ENCODE measurements around the gene RTN4IP1. TPM values are rescaled to one million over a fixed set of nuclear protein-coding genes. Genes with fewer than 3 reads are reported as not detected.

Gene RTN4IP1
- polyA plus RNA-seq, 1 of the 3 experiments (the other 2 are of a cell fraction): 4.3 TPM

- Histone ChIP-seq H3K27me3 (ENCODE audit: insufficient read depth) (no peaks in the 10 kb centered on the region), H3K36me3 (replicated peaks in 1 of 2; ENCODE audit: control insufficient read depth in 1 of 2, insufficient read depth in 2 of 2, low read length in 1 of 2) (peaks cover 13 to 34% of the 10 kb centered on the region in 2 experiments), H3K9me2 (no peaks in the 10 kb centered on the region), H3K9me3 (no peaks in the 10 kb centered on the region), H3F3A (replicated peaks; ENCODE audit: insufficient read depth) (peaks cover 23% of the 10 kb centered on the region), H3K4me3 (ENCODE audit: low read depth in 2 of 2, low read length in 1 of 2) (no peak overlapping the region), H3K27ac (ENCODE audit: low read depth in 2 of 2, low read length in 1 of 2) (peak overlapping the region in 1 of 2 experiments; percentile 55; a peak in 2 of 4 replicates), H3K9ac (no peak overlapping the region), H3K4me2 (no peak overlapping the region), H3K79me2 (ENCODE audit: insufficient read depth) (no peaks in the 10 kb centered on the region), H2AFZ (ENCODE audit: low read depth) (peak overlapping the region; percentile 2; the same call in 1 of the 2 replicates), H3K4me1 (ENCODE audit: control insufficient read depth in 1 of 2, insufficient read depth in 2 of 2, low read depth in 1 of 2, low read length in 1 of 2) (peaks cover 0 to 18% of the 10 kb centered on the region in 2 experiments), H4K20me1 (ENCODE audit: insufficient read depth) (no peaks in the 10 kb centered on the region)
- CTCF ChIA-PET: interaction anchor here (2.2 kb wide), 2 partner anchors 17 to 26 kb away, joined by 4 to 7 read pairs; no protein-coding TSS in a partner anchor
- 94% methylated on average over 9 of the region's 9 CpGs for WGBS (ENCODE audit: low lambda C conversion rate)
- POLR2A ChIA-PET: no interaction called here
- DNase-seq: no peak
- TF ChIP-seq SIN3A (IDR thresholded peaks at IDR 0.05; ENCODE audit: borderline replicate concordance, low read depth, low read length) (no peak), TCF12 (IDR thresholded peaks at IDR 0.05) (no peak), RXRA (IDR thresholded peaks at IDR 0.05; ENCODE audit: borderline replicate concordance, low read depth) (no peak), YY1 (IDR thresholded peaks at IDR 0.05; ENCODE audit: low read depth) (no peak), RCOR1 (IDR thresholded peaks at IDR 0.05; ENCODE audit: low read length) (no peak), FOXJ3 (CRISPR knock-in tag; IDR thresholded peaks at IDR 0.05) (no peak), RAD21 (IDR thresholded peaks at IDR 0.05; ENCODE audit: low read length) (no peak), MAX (IDR thresholded peaks at IDR 0.05; ENCODE audit: low read depth) (no peak), JUND (IDR thresholded peaks at IDR 0.05) (no peak), MEF2A (IDR thresholded peaks at IDR 0.05; ENCODE audit: borderline replicate concordance, low read depth) (no peak), FOXM1 (IDR thresholded peaks at IDR 0.05; ENCODE audit: low read depth) (no peak), MXI1 (IDR thresholded peaks at IDR 0.05; ENCODE audit: low read depth, low read length) (no peak), SMC3 (IDR thresholded peaks at IDR 0.05; ENCODE audit: low read depth, low read length) (no peak), EZH2phosphoT487 (IDR thresholded peaks at IDR 0.05; ENCODE audit: borderline replicate concordance, low read depth) (no peak)
- TF ChIP-seq, protein P1, sequence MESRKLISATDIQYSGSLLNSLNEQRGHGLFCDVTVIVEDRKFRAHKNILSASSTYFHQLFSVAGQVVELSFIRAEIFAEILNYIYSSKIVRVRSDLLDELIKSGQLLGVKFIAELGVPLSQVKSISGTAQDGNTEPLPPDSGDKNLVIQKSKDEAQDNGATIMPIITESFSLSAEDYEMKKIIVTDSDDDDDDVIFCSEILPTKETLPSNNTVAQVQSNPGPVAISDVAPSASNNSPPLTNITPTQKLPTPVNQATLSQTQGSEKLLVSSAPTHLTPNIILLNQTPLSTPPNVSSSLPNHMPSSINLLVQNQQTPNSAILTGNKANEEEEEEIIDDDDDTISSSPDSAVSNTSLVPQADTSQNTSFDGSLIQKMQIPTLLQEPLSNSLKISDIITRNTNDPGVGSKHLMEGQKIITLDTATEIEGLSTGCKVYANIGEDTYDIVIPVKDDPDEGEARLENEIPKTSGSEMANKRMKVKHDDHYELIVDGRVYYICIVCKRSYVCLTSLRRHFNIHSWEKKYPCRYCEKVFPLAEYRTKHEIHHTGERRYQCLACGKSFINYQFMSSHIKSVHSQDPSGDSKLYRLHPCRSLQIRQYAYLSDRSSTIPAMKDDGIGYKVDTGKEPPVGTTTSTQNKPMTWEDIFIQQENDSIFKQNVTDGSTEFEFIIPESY (IDR thresholded peaks at IDR 0.05; ENCODE audit: borderline replicate concordance, low read depth): no peak
- TF ChIP-seq, protein P2, sequence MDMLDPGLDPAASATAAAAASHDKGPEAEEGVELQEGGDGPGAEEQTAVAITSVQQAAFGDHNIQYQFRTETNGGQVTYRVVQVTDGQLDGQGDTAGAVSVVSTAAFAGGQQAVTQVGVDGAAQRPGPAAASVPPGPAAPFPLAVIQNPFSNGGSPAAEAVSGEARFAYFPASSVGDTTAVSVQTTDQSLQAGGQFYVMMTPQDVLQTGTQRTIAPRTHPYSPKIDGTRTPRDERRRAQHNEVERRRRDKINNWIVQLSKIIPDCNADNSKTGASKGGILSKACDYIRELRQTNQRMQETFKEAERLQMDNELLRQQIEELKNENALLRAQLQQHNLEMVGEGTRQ (IDR thresholded peaks at IDR 0.05; ENCODE audit: borderline replicate concordance, low read depth, low read length): no peak
Observed at GRCh38 chr6:106539936-106540335, 89.4 kb downstream of the RTN4IP1 start.

DNA sequence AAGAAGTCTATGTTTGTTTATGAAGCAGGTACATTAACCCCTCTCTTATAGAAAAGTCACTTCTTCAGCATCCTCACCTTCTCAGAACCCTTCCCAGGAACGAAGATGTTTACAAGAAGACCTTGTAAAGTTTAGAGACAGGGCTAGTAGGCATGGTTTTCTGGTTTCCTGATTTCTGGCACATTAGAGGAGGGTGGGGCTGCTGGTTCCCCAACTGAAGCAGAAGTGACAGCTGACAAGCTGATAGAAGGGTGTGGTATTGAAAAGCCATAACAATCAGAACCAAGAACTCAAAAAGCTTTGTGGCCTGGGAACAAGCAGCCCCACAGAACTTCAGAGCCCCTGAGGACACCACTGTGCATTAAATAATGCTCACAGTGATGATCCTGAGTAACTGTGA, 91.2 kb downstream of the RTN4IP1 start:
- CTCF ChIA-PET: interaction anchor here (1.0 kb wide), 1 partner anchor 198 kb away, joined by 4 read pairs; no protein-coding TSS in a partner anchor
- Histone ChIP-seq H2AFZ (ENCODE audit: low read depth) (no peak overlapping the region), H3K4me1 (ENCODE audit: control insufficient read depth in 1 of 2, insufficient read depth in 2 of 2, low read depth in 1 of 2, low read length in 1 of 2) (peaks cover 0 to 27% of the 10 kb centered on the region in 2 experiments), H3K9ac (no peak overlapping the region), H3K4me3 (ENCODE audit: low read depth in 2 of 2, low read length in 1 of 2) (no peak overlapping the region), H3K27me3 (ENCODE audit: insufficient read depth) (no peaks in the 10 kb centered on the region), H3K9me2 (no peaks in the 10 kb centered on the region), H3K27ac (ENCODE audit: low read depth in 2 of 2, low read length in 1 of 2) (peak overlapping the region in 1 of 2 experiments; percentile 93; a peak in 2 of 4 replicates), H3F3A (replicated peaks; ENCODE audit: insufficient read depth) (peaks cover 21% of the 10 kb centered on the region), H3K36me3 (replicated peaks in 1 of 2; ENCODE audit: control insufficient read depth in 1 of 2, insufficient read depth in 2 of 2, low read length in 1 of 2) (peaks cover 3 to 18% of the 10 kb centered on the region in 2 experiments), H3K79me2 (ENCODE audit: insufficient read depth) (no peaks in the 10 kb centered on the region), H3K4me2 (no peak overlapping the region), H4K20me1 (ENCODE audit: insufficient read depth) (no peaks in the 10 kb centered on the region), H3K9me3 (no peaks in the 10 kb centered on the region)
- no peak for DNase-seq
- POLR2A ChIA-PET: no interaction called here
- 29% methylated on average over 1 of the region's 1 CpG for WGBS (ENCODE audit: low lambda C conversion rate)
- TF ChIP-seq TEAD4 (IDR thresholded peaks at IDR 0.05; ENCODE audit: borderline replicate concordance, insufficient read depth) (no peak), CTCF (IDR thresholded peaks at IDR 0.05) (no peak), JUND (IDR thresholded peaks at IDR 0.05) (no peak), SMC3 (IDR thresholded peaks at IDR 0.05; ENCODE audit: low read depth, low read length) (no peak), ELF1 (IDR thresholded peaks at IDR 0.05) (no peak), NFIC (IDR thresholded peaks at IDR 0.05; ENCODE audit: borderline replicate concordance) (no peak), NRF1 (IDR thresholded peaks at IDR 0.05; ENCODE audit: low read depth, low read length) (no peak), FOXM1 (IDR thresholded peaks at IDR 0.05; ENCODE audit: low read depth) (no peak)
- TF ChIP-seq, protein P3, sequence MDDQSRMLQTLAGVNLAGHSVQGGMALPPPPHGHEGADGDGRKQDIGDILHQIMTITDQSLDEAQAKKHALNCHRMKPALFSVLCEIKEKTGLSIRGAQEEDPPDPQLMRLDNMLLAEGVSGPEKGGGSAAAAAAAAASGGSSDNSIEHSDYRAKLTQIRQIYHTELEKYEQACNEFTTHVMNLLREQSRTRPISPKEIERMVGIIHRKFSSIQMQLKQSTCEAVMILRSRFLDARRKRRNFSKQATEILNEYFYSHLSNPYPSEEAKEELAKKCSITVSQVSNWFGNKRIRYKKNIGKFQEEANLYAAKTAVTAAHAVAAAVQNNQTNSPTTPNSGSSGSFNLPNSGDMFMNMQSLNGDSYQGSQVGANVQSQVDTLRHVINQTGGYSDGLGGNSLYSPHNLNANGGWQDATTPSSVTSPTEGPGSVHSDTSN (IDR thresholded peaks at IDR 0.05): no peak

All from SK-N-SH (cell line).